Measurements from ENCODE around the gene TPD52L2. TPM values are rescaled to one million over a fixed set of nuclear protein-coding genes. Genes with fewer than 3 reads are reported as not detected.
"Not testable (repeated sequence)": the region's sequence is repeated elsewhere in the genome, so short reads cannot be mapped to it uniquely, and the experiment has no call there.

TPD52L2 gene
- total and polyA plus RNA-seq, 8 donors: 42.0 to 75.6 (median 52.9) TPM

GRCh38 chr20:63850689-63851547, 14.2 kb upstream of the TPD52L2 start:
- Histone ChIP-seq H3K9me3 (no peaks in the 10 kb centered on the region), H3K36me3 (no peaks in the 10 kb centered on the region), H3K27me3 (peaks cover 3 to 78% (median 41%) of the 10 kb centered on the region in 3 donors), H3K27ac (no peak overlapping the region), H3K4me1 (peaks cover 21 to 47% (median 41%) of the 10 kb centered on the region in 4 donors), H3K4me3 (no peak overlapping the region)
- TF ChIP-seq POLR2AphosphoS5 (IDR thresholded peaks at IDR 0.05): no peak
- no peak for TF ChIP-seq POLR2A (IDR thresholded peaks at IDR 0.05)
- TF ChIP-seq EP300 (IDR thresholded peaks at IDR 0.05): no peak
- TF ChIP-seq CTCF (IDR thresholded peaks at IDR 0.05): no peak
- no peak for DNase-seq
- WGBS, 5 donors: 65 to 78% (median 74%) methylated on average over 20 to 27 of the region's 27 CpGs
- intact Hi-C loops (cut with DNase I; ENCODE audit: low total_unique reads): no loop called here

- H3K27ac ChIP-seq; H3K36me3 ChIP-seq; H3K4me3 ChIP-seq; intact Hi-C loops (cut with DNase I; ENCODE audit: low total_unique reads); DNase-seq; H3K9me3 ChIP-seq: not testable (repeated sequence)
- Histone ChIP-seq H3K27me3 (peaks cover 3 to 78% (median 37%) of the 10 kb centered on the region in 3 donors), H3K4me1 (peaks cover 15 to 42% (median 40%) of the 10 kb centered on the region in 4 donors)
- 80 to 88% (median 83%) methylated on average over 11 to 14 of the region's 14 CpGs for WGBS, 5 donors
Measured at GRCh38 chr20:63851548-63851943, 13.5 kb upstream of the TPD52L2 start.

- 54 to 68% (median 58%) methylated on average over 3 to 4 of the region's 4 CpGs for WGBS, 5 donors
- Histone ChIP-seq H3K4me1 (peaks cover 24 to 48% (median 43%) of the 10 kb centered on the region in 4 donors), H3K27me3 (peaks cover 0 to 79% (median 33%) of the 10 kb centered on the region in 3 donors), H3K27ac (peak overlapping the region in 4 of 5 donors; percentile 65 to 75 (median 66))
- H3K9me3 ChIP-seq; H3K4me3 ChIP-seq; DNase-seq; intact Hi-C loops (cut with DNase I; ENCODE audit: low total_unique reads); H3K36me3 ChIP-seq: not testable (repeated sequence)
Measured at GRCh38 chr20:63853733-63854068, 11.4 kb upstream of the TPD52L2 start.

- intact Hi-C loops (cut with DNase I; ENCODE audit: low total_unique reads): no loop called here
- WGBS, 5 donors: 6 to 18% (median 8%) methylated on average over 5 to 17 of the region's 17 CpGs
- H3K4me1 ChIP-seq: peaks cover 29 to 53% (median 48%) of the 10 kb centered on the region in 4 donors
Measured at GRCh38 chr20:63854069-63854765, 10.9 kb upstream of the TPD52L2 start.

More at GRCh38 chr20:63854069-63854765, 10.9 kb upstream of the TPD52L2 start:
- Histone ChIP-seq H3K36me3 (no peaks in the 10 kb centered on the region), H3K27ac (peak overlapping the region; percentile 28 to 75 (median 66)), H3K27me3 (peaks cover 0 to 77% (median 33%) of the 10 kb centered on the region in 3 donors), H3K4me3 (peak overlapping the region in 1 of 4 donors; percentile 20), H3K9me3 (no peaks in the 10 kb centered on the region)
- TF ChIP-seq CTCF (IDR thresholded peaks at IDR 0.05): no peak
- TF ChIP-seq EP300 (IDR thresholded peaks at IDR 0.05): no peak
- no peak for TF ChIP-seq POLR2A (IDR thresholded peaks at IDR 0.05)
- TF ChIP-seq POLR2AphosphoS5 (IDR thresholded peaks at IDR 0.05): no peak
- DNase-seq: peak in 1 of 2 donors; percentile 75

Data from stomach (tissue), 9 donors.